CD4-positive, alpha-beta T cell treated with Interleukin-4 for 1 hour (primary cell): ENCODE data around the gene TTL.
A peak's percentile ranks its signal among the peaks of the same experiment; 100 is the strongest.
"Not testable (repeated sequence)": the region's sequence is repeated elsewhere in the genome, so short reads cannot be mapped to it uniquely, and the experiment has no call there.

Experiments used
- DNase-seq, 2 donors: peaks; one replicate each; pipeline ENCODE4 v3.0.0-alpha.2; 2020 to 2022

The TTL gene

GRCh38 chr2:112524276-112524675 is 42.3 kb downstream of the TTL start:
- not testable (repeated sequence) for DNase-seq

- no peak for DNase-seq
These were observed 46.6 kb downstream of the TTL start for GRCh38 chr2:112528541-112528940.

- no peak for DNase-seq
These were observed 47.8 kb downstream of the TTL start for GRCh38 chr2:112529757-112530156.

- no peak for DNase-seq
These were observed 48.8 kb downstream of the TTL start for GRCh38 chr2:112530728-112531127.

- no peak for DNase-seq
These were observed 52.9 kb downstream of the TTL start for GRCh38 chr2:112534826-112535225.

- DNase-seq = not testable (repeated sequence)
These were observed 54.7 kb downstream of the TTL start for GRCh38 chr2:112536665-112537064.

- no peak for DNase-seq
These were observed 57.4 kb downstream of the TTL start for GRCh38 chr2:112539306-112539705.

- no peak for DNase-seq
These were observed 59.0 kb downstream of the TTL start for GRCh38 chr2:112540906-112541305.

GRCh38 chr2:112541315-112542122 is 59.6 kb downstream of the TTL start:
- peak; percentile 14 to 55 for DNase-seq

GRCh38 chr2:112542123-112542983 is 60.4 kb downstream of the TTL start, which contains the start of gene POLR1B:
Gene POLR1B (plus strand): TSS chr2:112542465. CDS start chr2:112542495, 30 bp downstream.
- DNase-seq = peak; percentile 66 to 80

GRCh38 chr2:112542984-112543661 is 61.2 kb downstream of the TTL start:
- DNase-seq = peak in 1 of 2 donors; percentile 9

- DNase-seq = no peak
These were observed 65.4 kb downstream of the TTL start for GRCh38 chr2:112547333-112547732.

- DNase-seq = no peak
These were observed 67.0 kb downstream of the TTL start for GRCh38 chr2:112548980-112549379.

- no peak for DNase-seq
These were observed 84.1 kb downstream of the TTL start for GRCh38 chr2:112566104-112566503.

GRCh38 chr2:112566508-112566907 is 84.6 kb downstream of the TTL start:
- DNase-seq = not testable (repeated sequence)

GRCh38 chr2:112572005-112572404 is 90.0 kb downstream of the TTL start:
- DNase-seq = no peak

GRCh38 chr2:112577756-112578155 is 95.8 kb downstream of the TTL start:
- DNase-seq = no peak

- no peak for DNase-seq
These were observed 97.3 kb downstream of the TTL start for GRCh38 chr2:112579241-112579640.

GRCh38 chr2:112580084-112580483 is 98.1 kb downstream of the TTL start:
- no peak for DNase-seq

- DNase-seq = peak; percentile 32 to 81
These were observed 100.4 kb downstream of the TTL start for GRCh38 chr2:112582314-112582746.

GRCh38 chr2:112583497-112584133 is 101.7 kb downstream of the TTL start:
- peak; percentile 15 to 24 for DNase-seq

GRCh38 chr2:112584134-112584890 is 102.4 kb downstream of the TTL start, which contains the start of gene CHCHD5:
Gene CHCHD5 (plus strand): TSS chr2:112584609. CDS start chr2:112584648, 39 bp downstream.
- peak; percentile 96 for DNase-seq
